H1 (cell line): ENCODE results near the gene BPIFB6. TPM values are rescaled to one million over a fixed set of nuclear protein-coding genes. Genes with fewer than 3 reads are reported as not detected.

ENCODE experiments used
- CTCF ChIA-PET: fragments of 300-600 bp; sonication (Branson Sonifier 250); formaldehyde crosslinking; loops from one replicate; lab custom pipeline; 2021; ENCODE audit not compliant: partially characterized antibody; lab: Charles Lee
- POLR2A ChIA-PET: fragments of 300-600 bp; sonication (Branson Sonifier 250); formaldehyde crosslinking; loops from one replicate; lab custom pipeline; 2021; ENCODE audit warnings: inconsistent platforms; ENCODE audit not compliant: partially characterized antibody; lab: Charles Lee
- DNase-seq, 2 experiments: peaks; one replicate each; pipeline versions ENCODE4 v3.0.0 to v3.0.0-alpha.2; 2010 to 2022; ENCODE audit warnings: low spot score in 2 of 2, low read depth in 1 of 2, mixed read lengths in 1 of 2
- FAIRE-seq: peaks from 2 replicates; lab custom pipeline; 2011; peaks lifted over from hg19 to GRCh38; lab: Jason Lieb, UNC
- H2AFZ ChIP-seq: 2 replicates; pipeline ENCODE4 v1.8.1; 2012; ENCODE audit warnings: low read length, inconsistent platforms
- H2AK5ac ChIP-seq: 2 replicates; pipeline ENCODE4 v1.6.1; 2013; ENCODE audit warnings: low read depth, low read length
- H2BK120ac ChIP-seq: replicated peaks from 2 replicates; pipeline ENCODE3; 2013; ENCODE audit warnings: low read depth, low read length, inconsistent platforms
- H2BK12ac ChIP-seq: 2 replicates; pipeline ENCODE4 v1.6.1; 2013; ENCODE audit warnings: low read depth, low read length
- H2BK15ac ChIP-seq: 2 replicates; pipeline ENCODE4 v1.6.1; 2013; ENCODE audit warnings: low read length
- H2BK20ac ChIP-seq: 2 replicates; pipeline ENCODE4 v1.6.1; 2013; ENCODE audit warnings: low read length
- H2BK5ac ChIP-seq: 2 replicates; pipeline ENCODE4 v1.6.1; 2013; ENCODE audit warnings: low read depth, low read length
- H3K14ac ChIP-seq: 2 replicates; pipeline ENCODE4 v1.6.1; 2013; ENCODE audit warnings: inconsistent platforms; ENCODE audit not compliant: insufficient read length
- H3K18ac ChIP-seq: 2 replicates; pipeline ENCODE4 v1.6.1; 2013; ENCODE audit warnings: low read length; ENCODE audit errors: extremely low read depth
- H3K23ac ChIP-seq: 2 replicates; pipeline ENCODE4 v1.6.1; 2013; ENCODE audit warnings: inconsistent platforms; ENCODE audit not compliant: insufficient read length
- H3K23me2 ChIP-seq: 2 replicates; pipeline ENCODE4 v1.6.1; 2013; ENCODE audit warnings: low read depth, low read length
- H3K27ac ChIP-seq: 2 replicates; pipeline ENCODE4 v1.6.1; 2011; ENCODE audit warnings: low read depth, low read length, inconsistent platforms
- H3K27me3 ChIP-seq, 4 experiments: replicated peaks in 1 of 4; 1 replicate in 1 of 4; 2 replicates in 3 of 4; pipeline versions ENCODE4 v1.6.1 to v1.8.1; 2011 to 2013; ENCODE audit warnings: low read length in 3 of 4, mild to moderate bottlenecking in 3 of 4, inconsistent platforms in 2 of 4, mixed read lengths in 2 of 4, moderate library complexity in 1 of 4; ENCODE audit not compliant: control insufficient read depth in 3 of 4, insufficient read depth in 3 of 4; ENCODE audit errors: extremely low read depth in 1 of 4
- H3K36me3 ChIP-seq, 4 experiments: 2 replicates each; pipeline versions ENCODE4 v1.6.1 to v1.8.1; 2011 to 2013; ENCODE audit warnings: mild to moderate bottlenecking in 4 of 4, low read length in 3 of 4, moderate library complexity in 2 of 4, control low read depth in 1 of 4, inconsistent platforms in 1 of 4; ENCODE audit not compliant: insufficient read depth in 4 of 4, control insufficient read depth in 2 of 4
- H3K4ac ChIP-seq: replicated peaks from 2 replicates; pipeline ENCODE3; 2013; ENCODE audit warnings: low read length, low read depth, mixed read lengths, inconsistent platforms; ENCODE audit not compliant: insufficient read length
- H3K4me1 ChIP-seq, 4 experiments: replicated peaks in 1 of 4; 1 replicate in 1 of 4; 2 replicates in 3 of 4; pipeline versions ENCODE4 v1.6.1 to v1.8.1; 2011 to 2013; ENCODE audit warnings: low read length in 3 of 4, inconsistent platforms in 2 of 4, mixed read lengths in 1 of 4; ENCODE audit not compliant: insufficient read depth in 4 of 4, control insufficient read depth in 3 of 4
- H3K4me2 ChIP-seq, 2 experiments: 2 replicates each; pipeline versions ENCODE4 v1.6.1 to v1.8.1; 2011 to 2013; ENCODE audit warnings: low read depth in 2 of 2, low read length in 2 of 2, control low read depth in 1 of 2, inconsistent platforms in 1 of 2, mild to moderate bottlenecking in 1 of 2; ENCODE audit not compliant: insufficient read depth in 1 of 2
- H3K4me3 ChIP-seq, 4 experiments: fragments of 200-600, 300-600 bp in 1 of 4; sonication (generic), shearing (Covaris generic), sonication (Bioruptor Twin) in 1 of 4; 2 replicates each; pipeline versions ENCODE4 v1.5.1 to v1.8.1; 2011 to 2016; ENCODE audit warnings: low read length in 4 of 4, low read depth in 3 of 4, control low read depth in 2 of 4, inconsistent platforms in 2 of 4, mild to moderate bottlenecking in 2 of 4, mixed read lengths in 1 of 4, moderate library complexity in 1 of 4; ENCODE audit not compliant: insufficient read depth in 2 of 4; ENCODE audit errors: extremely low read depth in 1 of 4
- H3K56ac ChIP-seq: replicated peaks from 2 replicates; pipeline ENCODE3; 2013; ENCODE audit warnings: low read depth, mild to moderate bottlenecking, mixed read lengths, low read length, inconsistent platforms; ENCODE audit not compliant: insufficient read length
- H3K79me1 ChIP-seq: 2 replicates; pipeline ENCODE4 v1.6.1; 2013; ENCODE audit warnings: low read depth, low read length, control low read depth
- H3K79me2 ChIP-seq, 2 experiments: 2 replicates each; pipeline versions ENCODE4 v1.6.1 to v1.8.1; 2012 to 2013; ENCODE audit warnings: low read length in 2 of 2, mild to moderate bottlenecking in 2 of 2, inconsistent platforms in 1 of 2; ENCODE audit not compliant: insufficient read depth in 2 of 2, control insufficient read depth in 1 of 2
- H3K9ac ChIP-seq, 4 experiments: replicated peaks in 1 of 4; 1 replicate in 1 of 4; 2 replicates in 3 of 4; pipeline versions ENCODE4 v1.6.1 to v1.8.1; 2011 to 2013; ENCODE audit warnings: low read depth in 3 of 4, low read length in 3 of 4, control low read depth in 2 of 4, mild to moderate bottlenecking in 2 of 4, moderate library complexity in 2 of 4, inconsistent platforms in 1 of 4; ENCODE audit errors: extremely low read depth in 1 of 4
- H3K9me3 ChIP-seq, 2 experiments: 2 replicates each; pipeline versions ENCODE4 v1.6.1 to v1.8.1; 2012 to 2013; ENCODE audit warnings: mild to moderate bottlenecking in 2 of 2, moderate library complexity in 2 of 2, control low read depth in 1 of 2, inconsistent platforms in 1 of 2, low read depth in 1 of 2, low read length in 1 of 2, mixed read lengths in 1 of 2; ENCODE audit not compliant: insufficient read depth in 2 of 2
- H4K20me1 ChIP-seq, 2 experiments: replicated peaks in 1 of 2; 2 replicates each; pipeline versions ENCODE3 to v1.8.1; 2011 to 2013; ENCODE audit warnings: inconsistent platforms in 2 of 2, low read length in 2 of 2, mild to moderate bottlenecking in 1 of 2; ENCODE audit not compliant: insufficient read depth in 2 of 2, control insufficient read depth in 1 of 2
- H4K5ac ChIP-seq: 2 replicates; pipeline ENCODE4 v1.6.1; 2013; ENCODE audit warnings: low read length, low read depth, mixed read lengths, inconsistent platforms; ENCODE audit not compliant: insufficient read length
- H4K8ac ChIP-seq: 2 replicates; pipeline ENCODE4 v1.8.0; 2013; ENCODE audit warnings: mild to moderate bottlenecking, moderate library complexity, low read length, inconsistent platforms; ENCODE audit not compliant: insufficient read depth; ENCODE audit errors: extremely low read depth
- H4K91ac ChIP-seq: replicated peaks from 2 replicates; pipeline ENCODE3; 2013; ENCODE audit warnings: low read length, mixed read lengths, inconsistent platforms; ENCODE audit not compliant: insufficient read length
- HDAC6 ChIP-seq: IDR thresholded peaks from one replicate; pipeline ENCODE4 v1.7.1; 2012; ENCODE audit warnings: low read depth, mild to moderate bottlenecking, inconsistent platforms, low read length, moderate library complexity
- JUND ChIP-seq: IDR thresholded peaks from 2 replicates; pipeline ENCODE4 v1.6.1; 2011; ENCODE audit warnings: mild to moderate bottlenecking, improper control_type of control experiment, low read length
- RNF2 ChIP-seq: fragments of 200-900, 300-1000 bp; sonication (generic); IDR thresholded peaks from 2 replicates; pipeline ENCODE4 v1.7.1; 2016; ENCODE audit warnings: borderline replicate concordance, low read depth, mild to moderate bottlenecking, antibody characterized with exemption, low read length; ENCODE audit not compliant: poor library complexity, severe bottlenecking; ENCODE audit errors: missing control alignments
- SIRT6 ChIP-seq: IDR thresholded peaks from one replicate; pipeline ENCODE4 v1.7.1; 2012; ENCODE audit warnings: low read length, inconsistent platforms
- WGBS, 2 experiments: shearing (Covaris generic) in 1 of 2; methylation state at CpG; one replicate each; pipeline versions ENCODE4 v1.1.6 to v1.1.7; 2013 to 2015; ENCODE audit warnings: low lambda C conversion rate in 2 of 2, mixed read lengths in 2 of 2, inconsistent platforms in 1 of 2, low coverage in 1 of 2, missing lambda C conversion rate in 1 of 2; ENCODE audit not compliant: insufficient replicate concordance in 2 of 2, insufficient coverage in 1 of 2, insufficient read length in 1 of 2; ENCODE audit errors: extremely low coverage in 1 of 2, missing lambda C conversion rate in 1 of 2; 5-methylcytosine and 5-hydroxymethylcytosine counted together
- polyA plus RNA-seq, 7 experiments: library from polyadenylated mRNA; depleted of rRNA in 3 of 7; stranded (reverse) in 5 of 7; unstranded in 2 of 7; fragments of >200 nt in 5 of 7; fragments of 200-250 nt in 2 of 7; gene quantifications; 1 replicate in 5 of 7; 2 replicates in 1 of 7; 4 replicates in 1 of 7; pipeline versions ENCODE4 v1.2.1 to v1.2.3, GENCODE V29; 2011 to 2013; ENCODE audit warnings: missing spikeins in 2 of 7, mixed read lengths in 2 of 7
- total RNA-seq: library from RNA; stranded (reverse); fragmentation: NEBNext Ultra II Directional; extraction: Animal tissue kit (Norgen Biotek cat#: 25700); gene quantifications from 2 replicates; pipeline ENCODE4 v1.2.1, GENCODE V29; 2021
- TF ChIP-seq, protein P1 (sequence below), 3 experiments: IDR thresholded peaks; 1 replicate in 2 of 3; 2 replicates in 1 of 3; pipeline versions ENCODE4 v1.5.1 to v1.6.1; 2011; ENCODE audit warnings: low read length in 3 of 3, mild to moderate bottlenecking in 3 of 3, inconsistent platforms in 2 of 3, low read depth in 1 of 3, moderate library complexity in 1 of 3; ENCODE audit not compliant: insufficient read depth in 1 of 3; ENCODE audit errors: control extremely low read depth in 1 of 3

BPIFB6 gene
- total and polyA plus RNA-seq, 2 of the 8 experiments (the other 6 are each of a cell fraction or from before 2014, with no cell fraction given): not detected

DNA sequence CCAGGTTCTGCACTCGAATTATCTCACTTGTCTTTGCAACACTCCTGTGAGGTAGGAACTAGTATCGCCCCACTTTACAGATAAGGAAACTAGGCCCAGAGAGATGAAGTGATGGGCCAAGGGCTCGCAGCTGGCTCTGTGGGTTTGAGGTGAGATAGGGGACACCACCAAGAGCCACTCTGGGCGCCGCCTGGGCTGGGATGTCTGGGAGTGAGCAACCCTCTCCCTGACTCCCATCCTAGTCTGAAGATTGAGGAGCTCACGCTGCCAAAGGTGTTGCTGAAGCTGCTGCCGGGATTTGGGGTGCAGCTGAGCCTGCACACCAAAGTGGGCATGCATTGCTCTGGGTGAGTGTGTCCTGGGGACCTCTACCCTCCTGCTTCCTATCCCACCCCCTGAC is 27.7 kb downstream of the BPIFB6 start:
- H3K4ac ChIP-seq: no peak overlapping the region
- no peak overlapping the region for H2BK5ac ChIP-seq
- H3K36me3 ChIP-seq: no peaks in the 10 kb centered on the region
- H2BK120ac ChIP-seq: no peak overlapping the region
- H3K14ac ChIP-seq: no peak overlapping the region
- CTCF ChIA-PET: interaction anchor here (0.9 to 3.8 kb wide), 2 partner anchors 10 to 36 kb away, joined by 3 to 13 read pairs; no protein-coding TSS in a partner anchor
- H3K4me1 ChIP-seq: no peaks in the 10 kb centered on the region
- H3K4me3 ChIP-seq: no peak overlapping the region
- H2BK20ac ChIP-seq: no peak overlapping the region
- TF ChIP-seq SIRT6 (no peak), JUND (no peak), HDAC6 (no peak), RNF2 (no peak)
- TF ChIP-seq, protein P1, sequence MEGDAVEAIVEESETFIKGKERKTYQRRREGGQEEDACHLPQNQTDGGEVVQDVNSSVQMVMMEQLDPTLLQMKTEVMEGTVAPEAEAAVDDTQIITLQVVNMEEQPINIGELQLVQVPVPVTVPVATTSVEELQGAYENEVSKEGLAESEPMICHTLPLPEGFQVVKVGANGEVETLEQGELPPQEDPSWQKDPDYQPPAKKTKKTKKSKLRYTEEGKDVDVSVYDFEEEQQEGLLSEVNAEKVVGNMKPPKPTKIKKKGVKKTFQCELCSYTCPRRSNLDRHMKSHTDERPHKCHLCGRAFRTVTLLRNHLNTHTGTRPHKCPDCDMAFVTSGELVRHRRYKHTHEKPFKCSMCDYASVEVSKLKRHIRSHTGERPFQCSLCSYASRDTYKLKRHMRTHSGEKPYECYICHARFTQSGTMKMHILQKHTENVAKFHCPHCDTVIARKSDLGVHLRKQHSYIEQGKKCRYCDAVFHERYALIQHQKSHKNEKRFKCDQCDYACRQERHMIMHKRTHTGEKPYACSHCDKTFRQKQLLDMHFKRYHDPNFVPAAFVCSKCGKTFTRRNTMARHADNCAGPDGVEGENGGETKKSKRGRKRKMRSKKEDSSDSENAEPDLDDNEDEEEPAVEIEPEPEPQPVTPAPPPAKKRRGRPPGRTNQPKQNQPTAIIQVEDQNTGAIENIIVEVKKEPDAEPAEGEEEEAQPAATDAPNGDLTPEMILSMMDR (IDR thresholded peaks at IDR 0.05; ENCODE audit: control extremely low read depth in 1 of 3, insufficient read depth in 1 of 3, low read depth in 1 of 3, low read length in 3 of 3): no peak
- TF ChIP-seq, all 59 proteins: peak for 0
- Histone ChIP-seq H4K20me1 (no peaks in the 10 kb centered on the region), H3K18ac (no peak overlapping the region), H3K79me2 (no peaks in the 10 kb centered on the region), H3K27ac (no peak overlapping the region), H4K8ac (no peak overlapping the region), H3K9me3 (no peaks in the 10 kb centered on the region), H2BK15ac (no peak overlapping the region), H4K91ac (no peak overlapping the region), H3K23me2 (no peaks in the 10 kb centered on the region), H2BK12ac (no peak overlapping the region), H4K5ac (no peak overlapping the region), H3K4me2 (no peak overlapping the region), H3K27me3 (no peaks in the 10 kb centered on the region), H2AK5ac (no peak overlapping the region), H2AFZ (no peak overlapping the region), H3K79me1 (no peaks in the 10 kb centered on the region), H3K56ac (no peak overlapping the region), H3K9ac (no peak overlapping the region), H3K23ac (no peak overlapping the region)
- FAIRE-seq (no peak), DNase-seq (no peak)
- POLR2A ChIA-PET: no interaction called here
- 92% methylated on average over 7 of the region's 7 CpGs; no CpG with 5 or more reads in 1 of the 2 experiments for WGBS, 2 experiments
